ENCODE results near the gene NDUFS7.
"Not testable (repeated sequence)": the region's sequence is repeated elsewhere in the genome, so short reads cannot be mapped to it uniquely, and the experiment has no call there.

Gene NDUFS7

DNA sequence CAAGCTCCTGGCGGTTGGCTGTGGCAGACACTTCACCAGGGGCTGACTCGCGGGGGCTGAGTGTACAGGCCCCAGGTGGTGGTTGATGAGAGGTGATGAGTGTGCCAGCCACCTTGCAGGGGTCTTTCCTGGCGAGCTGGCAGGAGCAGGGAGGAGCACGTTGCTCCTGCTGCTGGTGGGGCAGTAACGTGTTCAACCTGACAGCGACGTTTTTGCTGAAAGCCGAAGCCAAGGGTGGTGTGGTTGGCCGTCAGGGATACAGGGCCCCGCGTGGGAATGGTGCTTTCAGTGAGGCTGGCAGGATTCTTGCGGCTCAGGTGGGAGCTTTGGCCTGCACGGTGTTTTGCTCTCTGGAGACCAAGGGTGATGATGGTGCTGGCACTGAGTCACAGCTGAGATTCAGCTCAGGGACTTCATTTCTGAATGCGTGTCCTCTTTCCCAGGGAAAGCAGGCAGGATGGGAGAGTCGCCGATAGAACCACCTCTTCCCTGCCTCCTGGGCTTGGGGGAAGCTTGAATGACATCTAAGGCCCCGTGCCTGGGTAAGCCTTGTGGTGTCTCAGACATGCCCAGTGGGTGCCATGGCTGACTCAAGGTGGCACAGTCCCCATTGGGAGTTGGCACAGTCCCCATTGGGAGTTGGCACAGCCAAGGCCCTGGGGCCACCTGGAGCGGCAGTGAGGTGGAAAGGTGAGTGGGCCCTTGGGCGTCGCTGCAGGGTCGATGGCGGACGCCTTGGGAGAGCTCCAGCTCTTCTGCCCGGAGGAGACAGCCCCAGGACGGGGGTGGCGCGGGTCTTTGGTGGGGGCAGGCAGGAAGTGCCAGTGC, 32.5 kb downstream of the NDUFS7 start:
- FAIRE-seq = no peak
- DNase-seq (ENCODE audit: insufficient read length, low spot score) = no peak

DNA sequence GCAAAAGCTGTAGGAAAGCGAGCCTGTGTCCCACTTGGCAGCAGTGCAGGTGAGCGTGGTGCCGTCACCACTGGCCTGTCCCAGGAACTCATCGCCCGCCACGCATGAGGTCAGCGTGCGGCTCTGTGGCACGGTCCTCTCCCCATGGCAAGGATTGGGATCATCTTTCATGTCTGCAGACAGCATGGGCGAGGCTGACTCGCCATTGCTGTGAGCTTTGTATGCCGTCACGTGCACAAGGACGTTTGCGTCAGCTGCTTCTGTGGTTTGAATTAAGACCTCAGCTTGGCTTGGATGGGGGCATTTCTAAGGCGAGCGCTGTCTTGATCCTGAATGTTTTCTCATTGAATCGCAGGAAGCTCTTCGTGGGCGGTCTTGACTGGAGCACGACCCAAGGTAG, 33.4 kb downstream of the NDUFS7 start:
- DNase-seq (ENCODE audit: insufficient read length, low spot score) = no peak
- FAIRE-seq = no peak

DNA sequence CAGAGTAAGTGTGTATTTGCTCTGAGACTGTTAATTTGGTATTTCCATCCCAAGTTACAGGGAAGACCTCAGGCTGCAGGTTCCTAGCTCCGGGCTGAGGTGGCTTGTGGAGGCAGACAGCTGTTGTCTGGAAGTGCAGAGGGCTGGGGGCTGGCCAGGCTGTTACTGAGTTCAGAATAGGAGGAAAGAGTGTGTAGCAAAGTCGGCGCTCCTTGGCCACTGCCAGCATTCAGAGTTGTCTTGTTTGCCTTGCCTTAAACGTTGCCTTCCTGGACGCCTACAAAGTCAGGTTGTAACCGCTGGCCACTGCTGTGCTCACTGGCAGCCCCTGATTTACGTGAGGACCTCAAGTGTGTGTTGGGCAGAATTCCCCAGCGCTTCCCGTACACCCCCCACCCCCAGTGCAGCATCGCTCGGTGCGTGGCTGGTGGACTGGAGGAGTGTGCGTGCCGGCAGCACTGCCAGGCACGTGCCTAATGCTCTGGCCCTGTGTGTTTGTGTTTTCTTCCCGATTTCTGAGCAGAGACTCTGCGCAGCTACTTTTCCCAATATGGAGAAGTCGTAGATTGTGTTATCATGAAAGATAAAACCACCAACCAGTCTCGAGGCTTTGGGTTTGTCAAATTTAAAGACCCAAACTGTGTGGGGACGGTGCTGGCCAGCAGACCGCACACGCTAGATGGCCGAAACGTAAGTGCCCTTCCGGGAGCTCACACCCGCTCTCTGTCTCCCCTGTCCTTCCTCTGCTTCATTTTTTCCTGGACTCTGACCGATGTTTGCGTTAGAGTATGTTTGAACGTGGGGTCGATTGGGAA, 34.2 kb downstream of the NDUFS7 start:
- FAIRE-seq (no peak), DNase-seq (ENCODE audit: insufficient read length, low spot score) (no peak)

DNA sequence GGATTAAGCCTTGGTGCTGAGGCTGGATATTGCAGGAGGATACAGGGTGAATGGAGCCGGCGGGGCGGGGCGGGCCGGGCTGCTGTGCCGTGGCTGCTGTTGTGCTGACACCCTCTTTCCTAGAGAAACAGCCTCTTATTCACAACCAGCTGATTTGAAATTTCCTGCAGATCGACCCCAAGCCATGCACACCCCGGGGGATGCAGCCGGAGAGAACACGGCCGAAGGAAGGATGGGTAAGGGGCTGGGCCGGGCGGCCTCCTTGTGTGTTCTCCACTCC, 34.7 kb downstream of the NDUFS7 start:
- no peak for FAIRE-seq
- no peak for DNase-seq (ENCODE audit: insufficient read length, low spot score)

DNA sequence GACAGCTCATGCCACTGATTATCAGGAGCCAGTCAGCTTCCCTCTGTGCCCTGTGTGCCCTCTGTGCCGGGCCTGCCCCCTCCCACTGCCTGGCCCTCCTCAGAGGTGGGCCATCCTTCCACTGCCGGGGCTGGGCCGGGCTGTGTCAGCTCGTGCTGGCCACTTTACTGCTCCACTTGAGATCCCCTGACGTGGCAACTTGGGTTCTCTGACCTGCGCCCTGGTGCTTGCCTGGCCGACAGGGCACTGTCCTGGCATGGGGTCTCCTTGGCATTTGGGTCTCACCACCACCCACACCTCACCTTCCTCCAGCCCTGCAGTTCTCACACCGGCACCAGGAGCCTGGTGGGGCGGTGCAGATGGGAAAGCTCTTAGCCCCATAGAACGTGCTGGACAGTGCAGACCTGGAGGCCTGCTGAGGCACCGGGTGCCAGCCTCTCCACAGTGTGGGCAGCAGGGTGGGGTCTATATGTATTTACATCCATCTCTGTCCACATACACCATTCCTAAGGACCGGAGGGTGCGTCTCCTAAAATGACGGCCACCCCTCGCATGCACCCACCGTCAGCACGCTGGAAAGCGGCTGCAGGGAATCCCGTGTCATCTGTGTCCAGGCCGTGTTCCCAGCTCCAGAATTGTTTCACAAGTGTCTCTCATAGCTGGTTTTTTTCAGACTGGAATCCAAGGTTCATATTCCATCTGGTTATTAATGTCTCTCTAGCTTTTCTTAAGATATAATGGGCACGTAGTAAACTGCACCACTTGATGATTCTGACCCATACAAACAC, 35.4 kb downstream of the NDUFS7 start:
- DNase-seq (ENCODE audit: insufficient read length, low spot score) = no peak
- no peak for FAIRE-seq

DNA sequence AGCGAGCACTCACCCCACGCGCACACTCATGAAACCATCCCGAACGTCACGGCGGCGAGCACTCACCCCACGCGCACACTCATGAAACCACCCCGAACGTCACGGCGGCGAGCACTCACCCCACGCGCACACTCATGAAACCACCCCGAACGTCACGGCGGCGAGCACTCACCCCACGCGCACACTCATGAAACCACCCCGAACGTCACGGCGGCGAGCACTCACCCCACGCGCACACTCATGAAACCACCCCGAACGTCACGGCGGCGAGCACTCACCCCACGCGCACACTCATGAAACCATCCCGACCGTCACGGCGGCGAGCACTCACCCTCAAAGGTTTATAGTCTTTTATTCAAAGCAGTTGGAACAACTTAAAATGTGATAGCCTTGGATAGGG, 36.4 kb downstream of the NDUFS7 start:
- DNase-seq (ENCODE audit: insufficient read length, low spot score); FAIRE-seq: not testable (repeated sequence)

DNA sequence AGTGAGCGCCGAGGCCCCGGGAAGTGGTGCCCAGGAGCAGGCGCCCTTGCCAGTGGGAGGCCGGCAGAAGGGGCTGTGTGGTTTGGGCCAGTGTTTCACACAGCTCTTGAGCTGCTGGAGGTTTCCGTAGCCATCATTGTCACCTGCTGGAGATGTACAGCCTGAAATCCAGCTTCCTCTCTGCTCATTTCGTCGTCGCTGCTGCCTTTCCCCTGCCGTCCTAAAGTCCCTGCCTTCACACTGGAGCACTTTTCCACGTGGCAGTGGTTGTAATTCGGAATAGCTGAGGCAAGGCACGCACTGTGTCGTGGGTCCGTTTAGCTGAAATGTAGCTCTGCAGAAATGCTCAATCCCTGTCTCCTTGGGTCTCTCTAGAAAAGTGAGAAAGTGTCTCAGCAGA, 36.9 kb downstream of the NDUFS7 start:
- no peak for FAIRE-seq
- no peak for DNase-seq (ENCODE audit: insufficient read length, low spot score)

DNA sequence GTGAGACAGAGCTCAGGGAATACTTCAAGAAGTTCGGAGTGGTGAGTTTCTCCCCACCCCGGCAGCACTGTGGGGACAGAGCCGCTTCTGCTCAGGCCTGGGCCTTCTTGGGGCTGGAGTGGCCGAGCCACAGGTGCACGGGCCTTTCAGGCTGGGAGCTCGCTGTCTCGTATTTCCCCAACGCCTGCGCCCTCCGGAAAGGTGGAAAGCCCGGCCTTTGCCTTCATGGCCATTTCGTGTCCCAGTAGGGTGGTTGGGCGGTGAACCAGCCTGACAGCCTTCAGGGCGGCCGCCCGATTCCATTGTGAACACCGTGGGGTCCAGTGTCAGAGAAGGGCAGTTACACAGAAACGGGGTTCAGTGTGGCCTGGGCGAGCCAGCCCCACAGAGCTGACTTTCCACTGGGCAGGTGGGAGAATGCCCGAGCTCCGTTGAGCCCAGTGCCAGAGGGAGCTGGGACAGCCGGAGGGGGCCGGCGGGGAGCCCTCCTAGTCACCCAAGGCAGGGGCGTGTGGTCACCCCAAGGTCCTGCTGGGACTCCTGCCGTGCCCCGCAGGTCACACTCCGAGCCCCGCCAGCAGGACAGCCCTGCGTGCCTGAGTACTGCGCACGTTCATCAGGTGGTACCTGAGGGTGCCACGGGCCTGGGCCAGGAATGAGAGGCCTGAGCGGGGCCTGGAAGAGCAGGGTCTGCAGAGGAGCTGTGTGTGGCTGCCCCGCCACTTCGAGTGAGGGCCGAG, 37.7 kb downstream of the NDUFS7 start:
- DNase-seq (ENCODE audit: insufficient read length, low spot score) = no peak
- no peak for FAIRE-seq

DNA sequence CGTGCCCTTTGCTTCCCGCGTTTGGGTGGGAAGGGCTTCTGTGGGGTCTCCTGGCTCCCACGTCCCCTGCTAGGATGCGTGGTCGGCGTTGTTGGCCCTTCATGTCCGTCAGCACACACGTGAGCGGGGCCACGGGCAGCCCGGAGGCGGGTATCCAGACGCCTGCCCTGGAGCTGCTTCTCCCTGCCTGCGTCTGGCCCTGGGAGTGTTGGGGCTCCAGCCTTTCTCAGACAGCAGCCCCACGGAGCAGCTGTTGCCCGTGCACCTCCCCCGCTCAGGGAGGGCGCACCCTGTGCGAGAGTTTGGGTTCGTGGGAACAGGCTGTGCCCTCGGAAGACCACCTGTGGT, 38.2 kb downstream of the NDUFS7 start:
- no peak for DNase-seq (ENCODE audit: insufficient read length, low spot score)
- FAIRE-seq = no peak

DNA sequence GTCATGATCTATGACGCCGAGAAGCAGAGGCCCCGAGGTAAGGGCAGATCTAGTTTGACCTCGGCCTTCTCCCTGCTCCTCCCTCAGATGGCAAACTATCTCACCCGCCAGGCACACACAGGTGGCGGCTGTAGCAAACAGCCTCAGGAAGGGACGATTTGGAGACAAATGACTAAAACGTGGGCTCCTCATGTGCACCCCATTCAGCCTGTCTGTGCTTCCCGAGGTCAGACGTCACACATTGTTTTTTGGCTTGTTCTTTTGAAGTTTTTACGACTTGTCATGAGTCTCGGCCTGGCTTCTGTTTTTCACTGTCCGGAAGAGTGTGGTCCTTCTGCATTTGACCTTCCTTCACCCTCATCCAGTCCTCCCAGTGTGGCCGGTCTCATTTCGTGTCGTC, 38.7 kb downstream of the NDUFS7 start:
- no peak for DNase-seq (ENCODE audit: insufficient read length, low spot score)

DNA sequence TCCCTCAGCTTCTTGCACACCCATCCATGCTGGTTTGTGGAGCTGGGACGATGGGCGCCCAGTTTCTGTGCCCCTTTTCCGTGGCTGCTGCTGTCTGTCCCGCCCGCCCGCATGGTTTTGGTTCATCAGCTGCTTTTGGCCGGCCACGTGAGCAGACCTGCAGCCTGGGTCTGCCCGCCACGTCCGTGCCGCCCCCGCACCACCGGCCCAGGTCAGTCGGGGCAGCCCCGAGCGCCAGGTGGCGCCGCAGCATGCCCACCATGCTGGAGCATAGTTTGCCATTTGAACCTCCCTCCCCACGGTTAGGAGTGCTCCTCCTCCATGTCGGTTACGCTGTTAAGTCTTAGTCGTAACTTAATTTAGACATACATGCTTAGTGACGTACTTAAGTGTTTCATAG, 39.2 kb downstream of the NDUFS7 start:
- DNase-seq (ENCODE audit: insufficient read length, low spot score) = no peak
- FAIRE-seq = no peak

More for the DNA sequence above, 38.7 kb downstream of the NDUFS7 start:
- peak; percentile 18 for FAIRE-seq

DNA sequence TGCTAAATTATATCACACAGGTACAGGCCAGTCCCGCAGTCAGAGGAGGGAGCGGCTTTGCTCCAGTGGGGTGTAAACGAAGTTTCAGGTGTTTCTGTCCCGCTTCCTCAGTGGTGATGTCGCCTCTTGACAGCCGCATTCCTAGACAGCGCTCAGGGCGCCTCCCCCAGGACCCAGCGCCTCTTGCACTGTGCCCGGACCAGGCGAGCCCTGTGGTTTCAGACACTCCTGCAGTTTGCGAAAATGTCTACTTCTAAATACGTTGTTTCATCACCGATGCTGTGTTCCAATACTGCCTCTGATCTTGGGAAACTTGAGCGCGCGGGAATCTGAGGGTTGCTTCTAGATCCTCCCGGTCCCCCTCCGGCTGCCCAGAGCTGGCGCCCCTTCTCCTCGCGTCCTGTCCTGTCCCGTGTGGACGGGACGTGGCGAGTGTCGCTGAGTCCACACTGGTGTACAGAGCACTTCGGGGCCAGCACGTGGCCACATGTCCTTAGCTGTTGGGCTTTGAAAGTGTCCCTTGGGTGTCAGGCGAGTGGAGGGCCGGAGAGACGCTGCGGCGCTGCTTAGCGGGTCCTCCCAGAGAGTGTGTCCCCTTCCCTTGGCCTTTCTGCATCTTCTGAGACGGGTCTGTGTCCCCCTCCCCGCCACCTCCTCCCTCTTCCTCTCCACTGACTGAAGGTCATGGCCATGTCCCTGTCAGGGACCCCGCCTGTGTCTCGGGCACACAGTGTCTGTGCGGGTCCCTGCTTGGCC, 39.9 kb downstream of the NDUFS7 start:
- no peak for DNase-seq (ENCODE audit: insufficient read length, low spot score)

DNA sequence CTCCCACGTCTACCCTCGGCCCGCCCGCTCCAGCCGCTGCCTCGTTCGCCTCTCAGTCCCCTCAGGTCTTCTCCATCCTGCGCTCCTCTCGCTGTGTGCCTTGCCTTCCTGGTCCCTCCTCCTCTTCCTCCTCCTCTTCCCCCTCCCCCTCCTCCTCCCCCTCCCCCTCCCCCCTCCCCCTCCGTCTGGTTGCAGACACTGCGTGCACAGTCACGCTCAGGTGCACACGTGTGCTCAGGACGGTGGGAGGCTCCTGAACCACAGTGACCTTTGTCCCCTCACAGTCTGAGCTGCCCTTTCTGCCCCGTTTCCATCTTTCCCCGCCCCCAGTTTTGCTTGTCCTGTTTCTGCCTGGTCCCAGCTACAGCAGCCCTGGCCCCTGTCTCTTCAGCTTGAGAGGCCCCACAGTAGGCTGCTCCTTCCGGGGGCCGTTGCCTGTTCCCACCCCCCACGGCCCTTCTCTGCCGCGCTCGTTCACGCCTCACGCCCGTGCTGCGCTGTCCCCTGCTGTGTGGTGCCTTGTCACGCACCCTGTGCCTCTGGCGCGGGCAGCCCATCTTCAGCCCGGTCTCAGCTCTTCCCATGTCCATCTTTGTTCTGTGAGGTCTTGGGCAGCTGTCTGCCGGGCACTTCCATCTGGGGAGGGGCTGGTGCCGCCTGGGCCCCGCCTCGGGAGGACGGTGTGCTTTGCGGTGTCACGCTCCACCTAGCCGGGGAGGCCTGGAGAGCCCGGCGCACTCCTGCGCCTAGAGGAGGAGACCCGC, 40.7 kb downstream of the NDUFS7 start:
- DNase-seq (ENCODE audit: insufficient read length, low spot score) (no peak), FAIRE-seq (no peak)

More for the DNA sequence above, 39.9 kb downstream of the NDUFS7 start:
- FAIRE-seq = no peak

DNA sequence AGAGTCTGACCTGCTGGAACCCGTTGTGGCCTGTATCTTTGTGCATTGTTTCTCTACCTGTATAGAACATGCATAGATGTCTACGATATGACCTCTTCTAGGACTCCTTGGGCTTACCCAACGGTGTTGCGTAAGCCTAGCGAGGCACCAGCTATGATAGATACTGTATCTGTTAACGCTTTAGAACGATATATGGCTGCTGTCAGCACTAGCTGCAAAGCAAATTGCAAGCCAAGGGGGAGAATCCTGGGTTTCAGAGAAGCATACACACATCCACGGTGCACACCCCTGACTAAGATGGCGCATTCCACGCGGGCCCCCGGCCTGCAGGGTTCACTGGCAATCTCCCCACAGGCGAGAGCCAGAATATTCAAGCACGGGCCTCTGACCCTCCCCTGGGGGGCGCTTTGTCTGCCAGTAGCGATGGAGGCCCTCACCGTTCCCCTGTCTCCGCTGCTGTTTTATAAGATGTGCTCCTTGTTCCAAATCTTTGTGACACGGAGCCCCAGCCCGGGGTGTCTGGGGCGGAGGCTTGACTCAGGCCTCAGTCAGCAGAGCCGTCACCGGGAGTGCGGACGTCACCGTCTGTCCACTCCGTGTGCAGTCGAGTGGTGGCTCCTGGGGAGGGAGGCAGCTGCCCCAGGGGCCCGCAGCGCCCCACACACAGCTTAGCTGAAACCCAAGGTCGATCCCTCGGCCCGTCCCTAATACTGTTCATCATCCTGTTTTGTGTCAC, 41.6 kb downstream of the NDUFS7 start:
- FAIRE-seq = no peak
- DNase-seq (ENCODE audit: insufficient read length, low spot score) = no peak

DNA sequence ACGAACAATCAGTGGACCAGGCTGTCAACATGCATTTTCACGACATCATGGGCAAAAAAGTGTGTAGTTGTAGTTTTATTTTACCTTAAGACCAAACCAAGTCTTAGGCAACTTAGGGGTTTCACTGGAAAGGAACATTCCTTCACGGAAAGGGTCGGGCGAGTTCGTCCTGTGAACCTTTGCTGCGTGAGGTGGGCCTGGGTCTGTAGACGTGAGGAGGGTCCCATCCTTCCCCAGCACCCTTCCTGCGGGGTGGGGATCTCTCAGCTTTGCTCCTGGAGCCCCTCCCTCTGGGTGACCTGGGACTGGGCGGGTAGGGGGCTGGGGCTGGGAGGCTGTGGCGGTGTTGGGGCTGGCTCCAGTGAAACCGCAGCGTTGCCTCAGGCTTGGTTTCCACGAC, 42.2 kb downstream of the NDUFS7 start:
- FAIRE-seq = no peak
- DNase-seq (ENCODE audit: insufficient read length, low spot score) = no peak

DNA sequence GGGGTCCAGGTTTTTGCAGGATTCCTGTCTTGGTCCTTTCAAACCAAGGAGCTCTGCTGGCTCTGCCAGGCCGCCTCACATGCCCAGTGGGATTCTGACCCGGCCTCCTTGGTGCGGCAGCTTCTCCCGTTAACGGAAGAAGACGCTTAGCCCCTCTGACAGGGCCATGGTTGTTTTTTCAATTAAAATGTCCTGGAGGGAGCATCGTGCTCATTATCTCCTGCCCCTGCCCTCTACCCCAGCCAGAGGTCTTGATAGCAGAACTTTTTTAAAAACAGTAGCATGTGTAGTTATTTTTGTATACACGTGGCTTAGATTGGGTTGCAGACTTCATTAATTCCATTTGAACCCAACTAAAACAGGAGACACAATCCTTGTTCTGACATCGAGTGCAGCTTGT, 43.0 kb downstream of the NDUFS7 start:
- FAIRE-seq (no peak), DNase-seq (ENCODE audit: insufficient read length, low spot score) (no peak)

DNA sequence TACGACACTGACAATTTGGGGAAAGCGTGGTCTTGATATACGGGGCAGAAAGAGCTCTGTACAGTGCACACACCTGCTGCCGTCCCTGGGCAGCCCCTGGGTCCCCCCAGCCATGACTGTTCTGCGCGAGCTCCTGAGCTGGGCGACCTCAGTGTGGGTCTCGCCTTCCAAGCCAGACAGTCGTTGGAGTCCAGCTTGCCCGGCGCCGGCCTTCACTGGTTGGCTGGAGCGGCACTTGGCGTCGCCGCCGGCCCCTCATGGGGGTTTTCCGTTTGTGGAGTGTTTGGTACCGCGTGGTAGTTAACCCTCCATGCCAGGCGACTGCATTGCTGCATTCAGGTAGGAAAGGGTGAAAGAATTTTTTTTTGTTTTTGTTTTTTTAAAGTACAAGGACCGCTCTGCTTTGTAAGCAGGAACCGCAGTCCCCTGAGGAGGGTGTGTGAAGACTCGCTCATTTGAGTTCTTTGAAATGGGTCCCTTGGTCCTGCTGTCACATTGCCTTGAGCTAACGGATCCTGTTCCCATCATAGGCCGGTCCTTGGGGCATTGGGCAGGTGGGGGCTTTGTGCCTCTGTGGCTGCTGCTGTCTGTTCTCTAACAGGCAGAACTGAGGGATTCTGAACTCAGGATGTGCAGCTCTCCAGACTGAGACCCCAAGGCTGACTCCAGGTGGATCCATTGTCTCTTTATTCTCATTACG, 43.7 kb downstream of the NDUFS7 start:
- FAIRE-seq (no peak), DNase-seq (ENCODE audit: insufficient read length, low spot score) (no peak)

DNA sequence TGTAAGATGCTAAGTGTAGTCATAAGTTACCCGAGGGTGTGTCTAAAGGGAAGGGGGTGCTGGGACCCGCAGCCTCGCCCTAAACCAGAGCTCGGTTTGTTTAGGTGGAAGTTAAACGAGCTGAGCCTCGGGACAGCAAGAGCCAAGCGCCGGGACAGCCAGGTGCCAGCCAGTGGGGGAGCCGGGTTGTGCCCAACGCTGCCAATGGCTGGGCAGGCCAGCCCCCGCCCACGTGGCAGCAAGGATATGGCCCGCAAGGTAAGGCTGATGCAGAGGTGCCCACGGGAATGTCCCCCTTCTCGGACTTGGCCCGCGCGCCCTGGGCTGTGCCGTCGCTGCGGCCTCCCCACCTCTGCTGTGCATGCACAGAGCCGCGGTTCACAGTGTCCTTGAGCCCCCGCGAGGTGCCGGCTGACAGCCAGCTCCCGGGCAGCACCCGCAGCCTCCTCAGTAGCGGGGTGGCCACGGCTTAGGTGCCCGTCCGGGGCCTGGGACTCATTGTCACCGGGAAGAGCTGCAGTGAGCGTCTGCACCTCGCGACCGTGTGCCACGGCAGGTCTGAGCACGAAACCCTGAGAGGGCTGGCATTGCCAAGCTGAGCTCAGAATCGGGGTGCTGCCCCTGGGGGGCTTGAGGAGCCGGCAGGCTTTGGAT, 45.2 kb downstream of the NDUFS7 start:
- no peak for FAIRE-seq
- DNase-seq (ENCODE audit: insufficient read length, low spot score) = no peak
